MCF 10A (cell line): ENCODE measurements around the gene FBXW11. TPM values are rescaled to one million over a fixed set of nuclear protein-coding genes. Genes with fewer than 3 reads are reported as not detected.
A peak's percentile ranks its signal among the peaks of the same experiment; 100 is the strongest.

Experiments
- BruUV-seq: library from RNA; stranded (reverse); fragments of 400-500 nt; replicated peaks from 2 replicates; lab custom pipeline; 2021; lab: Mats Ljungman, UMichigan
- CTCF ChIA-PET: fragments of 300-600 bp; sonication (Branson Sonifier 250); formaldehyde crosslinking; extraction: SDS; loops from one replicate; lab custom pipeline; 2021; ENCODE audit warnings: antibody characterized with exemption, inconsistent platforms; lab: Yijun Ruan, JAX
- POLR2A ChIA-PET: fragments of 300-600, 350-650 bp; sonication (Branson Sonifier 250); formaldehyde crosslinking; extraction: SDS; loops from one replicate; lab custom pipeline; 2020; ENCODE audit warnings: antibody characterized with exemption, inconsistent platforms; lab: Yijun Ruan, JAX
- DNase-seq: peaks from one replicate; pipeline ENCODE4 v3.0.0-alpha.2; 2018; ENCODE audit not compliant: unreplicated experiment
- H3K27ac Mint-ChIP-seq: one replicate; pipeline ENCODE4 v1.8.0; 2022; ENCODE audit warnings: mild to moderate bottlenecking, low read depth, mixed read lengths; ENCODE audit not compliant: unreplicated experiment
- H3K27me3 Mint-ChIP-seq: one replicate; pipeline ENCODE4 v1.8.0; 2022; ENCODE audit warnings: mixed read lengths; ENCODE audit not compliant: insufficient read depth, unreplicated experiment
- H3K36me3 Mint-ChIP-seq: one replicate; pipeline ENCODE4 v1.8.0; 2022; ENCODE audit warnings: mild to moderate bottlenecking, moderate library complexity, mixed read lengths; ENCODE audit not compliant: insufficient read depth, unreplicated experiment
- H3K4me1 Mint-ChIP-seq: one replicate; pipeline ENCODE4 v1.8.0; 2022; ENCODE audit warnings: mixed read lengths; ENCODE audit not compliant: insufficient read depth, unreplicated experiment
- H3K4me3 Mint-ChIP-seq: one replicate; pipeline ENCODE4 v1.8.0; 2022; ENCODE audit warnings: mild to moderate bottlenecking, moderate library complexity, mixed read lengths; ENCODE audit not compliant: unreplicated experiment
- H3K9me3 Mint-ChIP-seq: one replicate; pipeline ENCODE4 v1.8.0; 2022; ENCODE audit warnings: mixed read lengths; ENCODE audit not compliant: unreplicated experiment
- intact Hi-C: fragments of 100-400 bp; cut with micrococcal nuclease; formaldehyde crosslinking; loops from 2 replicates; pipeline ENCODE4 v1.14.1; 2022
- total RNA-seq: library from RNA; stranded (reverse); gene quantifications from 2 replicates; pipeline ENCODE4 v1.2.3, GENCODE V29; 2022
- TF ChIP-seq, protein P1 (sequence below): fragments of 200-600 bp; IDR thresholded peaks from one replicate; pipeline ENCODE4 v1.8.0; 2022; ENCODE audit warnings: antibody characterized with exemption, mild to moderate bottlenecking; ENCODE audit not compliant: unreplicated experiment

Gene FBXW11
- total RNA-seq, 1 experiment from 2014 or later, result 64.7 TPM

DNA sequence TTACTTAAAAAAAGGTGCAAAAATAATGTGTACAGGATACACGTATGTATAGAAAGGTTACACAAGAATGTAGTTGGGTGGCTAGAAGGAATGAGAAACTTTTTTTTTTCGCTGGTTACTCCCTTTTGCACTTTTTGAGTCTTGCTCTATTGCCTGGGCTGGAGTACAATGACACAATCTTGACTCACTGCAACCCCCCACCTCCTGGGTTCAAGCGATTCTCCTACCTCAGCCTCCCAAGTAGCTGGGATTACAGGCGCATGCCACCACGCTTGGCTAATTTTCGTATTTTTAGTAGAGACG, 15.8 kb downstream of the FBXW11 start:
- peaks cover 12% of the 10 kb centered on the region for H3K4me1 Mint-ChIP-seq
- peak; percentile 28 for DNase-seq
- H3K9me3 Mint-ChIP-seq, result no peaks in the 10 kb centered on the region
- no peaks in the 10 kb centered on the region for H3K27me3 Mint-ChIP-seq
- H3K4me3 Mint-ChIP-seq, result no peak overlapping the region
- intact Hi-C loops, result no loop called here
- H3K27ac Mint-ChIP-seq, result no peak overlapping the region
- BruUV-seq, result no TSS peak
- ChIA-PET POLR2A (interaction anchor here (0.6 to 1.8 kb wide), 4 partner anchors 9 to 427 kb away, joined by 3 to 13 read pairs (median 3); partner anchors contain the start of gene FBXW11), CTCF (interaction anchor here (0.6 to 1.2 kb wide), 2 partner anchors 47 to 69 kb away, joined by 3 to 6 read pairs; no protein-coding TSS in a partner anchor)
- peaks cover 23% of the 10 kb centered on the region for H3K36me3 Mint-ChIP-seq
- TF ChIP-seq, protein P1, sequence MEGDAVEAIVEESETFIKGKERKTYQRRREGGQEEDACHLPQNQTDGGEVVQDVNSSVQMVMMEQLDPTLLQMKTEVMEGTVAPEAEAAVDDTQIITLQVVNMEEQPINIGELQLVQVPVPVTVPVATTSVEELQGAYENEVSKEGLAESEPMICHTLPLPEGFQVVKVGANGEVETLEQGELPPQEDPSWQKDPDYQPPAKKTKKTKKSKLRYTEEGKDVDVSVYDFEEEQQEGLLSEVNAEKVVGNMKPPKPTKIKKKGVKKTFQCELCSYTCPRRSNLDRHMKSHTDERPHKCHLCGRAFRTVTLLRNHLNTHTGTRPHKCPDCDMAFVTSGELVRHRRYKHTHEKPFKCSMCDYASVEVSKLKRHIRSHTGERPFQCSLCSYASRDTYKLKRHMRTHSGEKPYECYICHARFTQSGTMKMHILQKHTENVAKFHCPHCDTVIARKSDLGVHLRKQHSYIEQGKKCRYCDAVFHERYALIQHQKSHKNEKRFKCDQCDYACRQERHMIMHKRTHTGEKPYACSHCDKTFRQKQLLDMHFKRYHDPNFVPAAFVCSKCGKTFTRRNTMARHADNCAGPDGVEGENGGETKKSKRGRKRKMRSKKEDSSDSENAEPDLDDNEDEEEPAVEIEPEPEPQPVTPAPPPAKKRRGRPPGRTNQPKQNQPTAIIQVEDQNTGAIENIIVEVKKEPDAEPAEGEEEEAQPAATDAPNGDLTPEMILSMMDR, result no peak

DNA sequence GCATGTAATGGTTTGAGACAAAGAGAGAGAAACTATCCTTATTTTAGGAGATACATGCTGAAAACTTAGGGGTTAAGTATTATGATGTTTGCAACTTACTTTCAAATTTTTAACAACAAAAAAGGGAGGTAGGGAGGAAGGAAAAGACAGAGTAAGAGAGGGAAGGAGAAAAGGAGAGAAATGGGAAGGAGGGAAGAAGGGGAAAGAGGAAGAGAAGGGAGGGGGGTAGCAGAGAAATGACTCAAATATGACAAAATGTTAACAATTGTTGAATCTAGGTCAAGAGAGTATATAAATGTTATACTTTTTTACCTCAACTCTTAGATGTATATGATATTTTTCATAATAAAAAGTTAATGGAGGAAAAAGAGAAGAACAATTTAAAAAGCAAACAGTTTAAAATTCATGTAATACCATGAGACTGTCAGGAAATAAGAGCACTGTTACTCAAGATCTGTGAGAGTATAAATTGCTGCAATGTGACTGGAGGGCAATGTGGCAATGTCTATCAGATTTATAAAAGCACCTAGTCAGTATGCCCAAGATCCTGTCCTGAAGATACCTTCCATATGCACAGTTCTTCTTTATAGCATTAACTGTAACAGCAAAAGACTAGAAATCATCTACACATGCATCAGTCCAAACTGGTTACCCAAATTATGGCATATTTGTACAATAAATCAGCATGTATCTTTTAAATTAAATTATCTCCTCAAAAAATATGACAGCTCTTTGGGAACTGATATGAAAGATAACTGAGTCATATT, 16.3 kb downstream of the FBXW11 start:
- no peaks in the 10 kb centered on the region for H3K27me3 Mint-ChIP-seq
- H3K27ac Mint-ChIP-seq, result peak overlapping the region; percentile 65
- peaks cover 13% of the 10 kb centered on the region for H3K4me1 Mint-ChIP-seq
- intact Hi-C loops, result no loop called here
- DNase-seq, result peak; percentile 69
- no peak overlapping the region for H3K4me3 Mint-ChIP-seq
- no TSS peak for BruUV-seq
- TF ChIP-seq, protein P1, result no peak
- ChIA-PET POLR2A (interaction anchor here (0.5 to 1.8 kb wide), 8 partner anchors 9 to 211 kb away, joined by 3 to 13 read pairs (median 4); partner anchors contain the start of gene FBXW11), CTCF (interaction anchor here (0.6 to 1.2 kb wide), 3 partner anchors 48 to 199 kb away, joined by 3 to 6 read pairs (median 3); no protein-coding TSS in a partner anchor)
- H3K9me3 Mint-ChIP-seq, result no peaks in the 10 kb centered on the region
- peaks cover 18% of the 10 kb centered on the region for H3K36me3 Mint-ChIP-seq

DNA sequence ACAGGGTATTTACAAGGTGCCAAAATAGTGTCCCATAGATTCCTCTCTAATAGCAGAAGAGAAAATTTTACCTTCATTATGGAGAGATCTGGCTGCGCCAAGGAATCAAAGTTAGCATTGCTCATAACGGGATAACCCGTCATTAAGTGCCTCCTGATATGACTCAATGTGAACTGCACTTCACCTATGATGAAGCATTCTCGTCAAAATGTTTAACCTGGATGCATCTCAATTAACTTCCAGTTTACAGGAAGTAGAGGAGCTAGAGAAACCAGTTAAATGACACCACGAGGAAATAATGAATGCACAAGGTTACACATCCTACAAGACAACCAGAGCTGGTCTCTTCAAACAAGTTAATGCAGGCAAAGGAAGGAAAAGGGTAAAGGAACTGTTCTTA, 17.2 kb downstream of the FBXW11 start:
- Mint-ChIP-seq H3K36me3 (peaks cover 14% of the 10 kb centered on the region), H3K9me3 (no peaks in the 10 kb centered on the region), H3K4me3 (peak overlapping the region; percentile 37), H3K27ac (peak overlapping the region; percentile 65), H3K27me3 (no peaks in the 10 kb centered on the region), H3K4me1 (peaks cover 18% of the 10 kb centered on the region)
- DNase-seq, result peak; percentile 64
- ChIA-PET CTCF (interaction anchor here (0.6 to 1.0 kb wide), 2 partner anchors 16 to 200 kb away, joined by 3 to 6 read pairs; no protein-coding TSS in a partner anchor), POLR2A (interaction anchor here (0.5 to 1.8 kb wide), 5 partner anchors 10 to 212 kb away, joined by 3 to 7 read pairs (median 5); partner anchors contain the start of gene FBXW11)
- intact Hi-C loops, result no loop called here
- TF ChIP-seq, protein P1, result no peak
- BruUV-seq, result no TSS peak

DNA sequence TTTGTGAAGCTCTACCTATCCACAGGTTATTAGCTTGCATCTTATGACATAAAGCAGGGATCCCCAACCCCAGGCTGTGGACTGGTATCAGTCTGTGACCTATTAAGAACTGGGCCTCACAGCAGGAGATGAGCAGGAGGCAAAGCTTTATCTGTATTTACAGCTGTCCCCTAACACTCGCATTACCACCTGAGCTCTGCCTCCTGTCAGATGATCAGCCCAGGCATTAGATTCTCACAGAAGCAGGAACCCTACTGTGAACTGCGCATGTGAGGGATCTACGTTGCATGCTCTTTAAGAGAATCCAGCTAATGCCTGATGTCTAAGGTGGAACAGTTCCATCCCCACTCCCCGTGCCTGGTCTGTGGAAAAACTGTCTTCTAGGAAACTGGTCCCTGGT, 19.7 kb downstream of the FBXW11 start:
- BruUV-seq, result no TSS peak
- intact Hi-C loops, result no loop called here

More for the DNA sequence above, 19.7 kb downstream of the FBXW11 start:
- Mint-ChIP-seq H3K36me3 (peaks cover 8% of the 10 kb centered on the region), H3K4me3 (no peak overlapping the region), H3K27me3 (no peaks in the 10 kb centered on the region), H3K4me1 (peaks cover 18% of the 10 kb centered on the region), H3K9me3 (no peaks in the 10 kb centered on the region), H3K27ac (no peak overlapping the region)
- POLR2A ChIA-PET, result interaction anchor here (0.9 to 4.7 kb wide), 2 partner anchors 9 to 20 kb away, joined by 4 to 45 read pairs; partner anchors contain the start of gene FBXW11
- CTCF ChIA-PET, result interaction anchor here (0.6 to 2.1 kb wide), 6 partner anchors 10 to 78 kb away, joined by 3 to 11 read pairs (median 3); no protein-coding TSS in a partner anchor
- DNase-seq, result no peak
- TF ChIP-seq, protein P1, result no peak
